AG09309 (cell line): ENCODE measurements around the gene EIF4G2.

Experiments
- DNase-seq: peaks from one replicate; pipeline ENCODE4 v3.0.0-alpha.2; 2010; ENCODE audit warnings: low read depth
- H3K4me3 ChIP-seq: 2 replicates; pipeline ENCODE4 v1.5.1; 2011; ENCODE audit warnings: mild to moderate bottlenecking, low read depth, low read length, moderate library complexity; ENCODE audit not compliant: control insufficient read depth
- CTCF ChIP-seq: IDR thresholded peaks from 2 replicates; pipeline ENCODE4 v1.5.1; 2011; ENCODE audit warnings: mild to moderate bottlenecking, low read depth, low read length, inconsistent platforms; ENCODE audit not compliant: insufficient read depth, control insufficient read depth; ENCODE audit errors: missing control alignments

Gene EIF4G2

DNA sequence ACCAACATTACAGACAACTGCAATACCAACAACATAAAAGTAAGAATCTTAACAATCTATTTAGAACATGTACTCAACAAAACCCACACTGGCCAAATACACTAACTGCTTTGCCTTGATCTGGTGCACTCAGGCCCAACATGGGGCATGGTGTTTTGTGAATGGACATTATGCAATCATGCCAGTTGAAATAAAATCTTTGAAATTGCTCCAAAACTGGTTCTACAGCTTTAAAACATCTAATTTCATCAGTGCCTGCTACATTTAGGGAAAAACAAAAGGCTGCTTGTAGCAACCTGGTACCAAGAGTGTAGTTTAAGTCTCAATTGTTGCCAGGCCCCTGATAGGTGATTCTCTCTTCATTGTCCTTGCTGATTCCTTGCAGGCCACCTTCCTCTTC, 61.0 kb downstream of the EIF4G2 start:
- no peak for DNase-seq
- no peak overlapping the region for H3K4me3 ChIP-seq
- TF ChIP-seq CTCF = no peak
